DOHH2 (cell line): ENCODE measurements around the gene ZNF780B.

Experiments
- EZH2phosphoT487 ChIP-seq: fragments of 200-600 bp; sonication (generic); IDR thresholded peaks from 2 replicates; pipeline ENCODE4 v1.6.1; 2017; ENCODE audit warnings: borderline replicate concordance, mild to moderate bottlenecking, antibody characterized with exemption, low read length, moderate library complexity, mixed read lengths
- TF ChIP-seq, protein P1 (sequence below): fragments of 200-600 bp; sonication (generic); IDR thresholded peaks from one replicate; pipeline ENCODE4 v1.5.1; 2014; ENCODE audit warnings: antibody characterized with exemption, mild to moderate bottlenecking, low read depth, low read length; ENCODE audit not compliant: poor library complexity, severe bottlenecking

- TF ChIP-seq, protein P1, sequence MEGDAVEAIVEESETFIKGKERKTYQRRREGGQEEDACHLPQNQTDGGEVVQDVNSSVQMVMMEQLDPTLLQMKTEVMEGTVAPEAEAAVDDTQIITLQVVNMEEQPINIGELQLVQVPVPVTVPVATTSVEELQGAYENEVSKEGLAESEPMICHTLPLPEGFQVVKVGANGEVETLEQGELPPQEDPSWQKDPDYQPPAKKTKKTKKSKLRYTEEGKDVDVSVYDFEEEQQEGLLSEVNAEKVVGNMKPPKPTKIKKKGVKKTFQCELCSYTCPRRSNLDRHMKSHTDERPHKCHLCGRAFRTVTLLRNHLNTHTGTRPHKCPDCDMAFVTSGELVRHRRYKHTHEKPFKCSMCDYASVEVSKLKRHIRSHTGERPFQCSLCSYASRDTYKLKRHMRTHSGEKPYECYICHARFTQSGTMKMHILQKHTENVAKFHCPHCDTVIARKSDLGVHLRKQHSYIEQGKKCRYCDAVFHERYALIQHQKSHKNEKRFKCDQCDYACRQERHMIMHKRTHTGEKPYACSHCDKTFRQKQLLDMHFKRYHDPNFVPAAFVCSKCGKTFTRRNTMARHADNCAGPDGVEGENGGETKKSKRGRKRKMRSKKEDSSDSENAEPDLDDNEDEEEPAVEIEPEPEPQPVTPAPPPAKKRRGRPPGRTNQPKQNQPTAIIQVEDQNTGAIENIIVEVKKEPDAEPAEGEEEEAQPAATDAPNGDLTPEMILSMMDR = no peak
- no peak for TF ChIP-seq EZH2phosphoT487
Measured at GRCh38 chr19:39994361-39994760, 61.7 kb downstream of the ZNF780B start.
